ENCODE measurements around the gene CCK.

DNA sequence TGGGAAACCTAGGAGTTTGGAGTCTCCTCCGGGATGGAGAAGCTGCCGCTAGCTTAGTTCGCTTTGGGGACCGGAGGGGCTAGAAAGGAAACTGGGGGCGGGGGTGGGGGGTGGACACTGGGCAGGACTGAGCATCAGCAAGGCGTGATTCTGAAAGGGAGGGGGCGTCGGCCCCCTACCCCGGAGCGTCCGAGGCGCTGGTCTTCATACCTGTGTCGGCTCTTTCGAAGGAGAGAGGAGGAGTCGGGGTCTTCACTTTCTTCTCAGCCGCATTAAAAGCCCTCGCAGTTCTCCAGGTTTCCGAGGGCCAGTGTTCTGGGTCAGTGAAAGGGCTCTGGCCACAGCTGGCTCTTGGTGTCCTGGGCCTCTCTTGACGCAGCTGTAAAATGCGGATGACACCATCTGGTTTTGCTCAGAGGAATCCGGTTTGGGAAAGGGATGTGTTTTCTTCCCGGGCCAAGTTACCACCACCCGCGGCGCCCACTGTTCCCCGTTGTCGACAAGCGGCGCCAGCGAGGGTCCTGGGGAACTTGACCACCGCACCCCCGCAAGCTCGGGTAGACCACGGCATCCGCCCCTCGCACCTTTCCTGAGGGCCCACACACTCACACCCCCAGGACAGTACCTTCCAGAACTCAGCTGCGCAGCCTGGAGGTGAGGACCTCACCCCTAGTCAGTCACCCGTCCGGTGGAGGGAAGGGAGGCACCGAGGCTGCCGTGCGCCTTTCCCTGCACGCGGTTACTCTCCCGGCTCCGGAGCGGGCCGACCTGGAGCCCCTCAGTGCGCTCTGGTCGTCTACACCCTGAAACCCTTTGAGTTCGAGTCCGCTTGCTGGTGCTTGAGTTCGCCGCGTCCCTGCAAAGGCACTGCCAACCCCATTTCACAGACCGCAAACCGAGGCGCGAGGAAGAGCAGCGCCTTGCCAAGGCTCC, 660 bp downstream of the CCK start:
- TF ChIP-seq, protein P1, sequence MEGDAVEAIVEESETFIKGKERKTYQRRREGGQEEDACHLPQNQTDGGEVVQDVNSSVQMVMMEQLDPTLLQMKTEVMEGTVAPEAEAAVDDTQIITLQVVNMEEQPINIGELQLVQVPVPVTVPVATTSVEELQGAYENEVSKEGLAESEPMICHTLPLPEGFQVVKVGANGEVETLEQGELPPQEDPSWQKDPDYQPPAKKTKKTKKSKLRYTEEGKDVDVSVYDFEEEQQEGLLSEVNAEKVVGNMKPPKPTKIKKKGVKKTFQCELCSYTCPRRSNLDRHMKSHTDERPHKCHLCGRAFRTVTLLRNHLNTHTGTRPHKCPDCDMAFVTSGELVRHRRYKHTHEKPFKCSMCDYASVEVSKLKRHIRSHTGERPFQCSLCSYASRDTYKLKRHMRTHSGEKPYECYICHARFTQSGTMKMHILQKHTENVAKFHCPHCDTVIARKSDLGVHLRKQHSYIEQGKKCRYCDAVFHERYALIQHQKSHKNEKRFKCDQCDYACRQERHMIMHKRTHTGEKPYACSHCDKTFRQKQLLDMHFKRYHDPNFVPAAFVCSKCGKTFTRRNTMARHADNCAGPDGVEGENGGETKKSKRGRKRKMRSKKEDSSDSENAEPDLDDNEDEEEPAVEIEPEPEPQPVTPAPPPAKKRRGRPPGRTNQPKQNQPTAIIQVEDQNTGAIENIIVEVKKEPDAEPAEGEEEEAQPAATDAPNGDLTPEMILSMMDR (IDR thresholded peaks at IDR 0.05): no peak
- no peak for TF ChIP-seq POLR2A (IDR thresholded peaks at IDR 0.05)
